Activated CD8-positive, alpha-beta T cell treated with anti-CD3 and anti-CD28 coated beads for 36 hours (primary cell): Measurements from ENCODE around the gene SLC15A5. TPM values are rescaled to one million over a fixed set of nuclear protein-coding genes. Genes with fewer than 3 reads are reported as not detected.

Experiments used
- ATAC-seq: fragments of 200-7000 bp; cut with Tn5 transposase; one replicate; pipeline ENCODE4 v1.10.0; 2021; ENCODE audit warnings: mild to moderate bottlenecking, moderate library complexity
- CTCF ChIA-PET: fragments of 350-600 bp; sonication (Branson Sonifier 250); formaldehyde crosslinking; loops from one replicate; lab custom pipeline; 2021; ENCODE audit warnings: antibody characterized with exemption; lab: Charles Lee
- POLR2A ChIA-PET: fragments of 350-600 bp; sonication (Branson Sonifier 250); formaldehyde crosslinking; loops from one replicate; lab custom pipeline; 2021; ENCODE audit warnings: antibody characterized with exemption; lab: Charles Lee
- DNase-seq: peaks from one replicate; pipeline ENCODE4 v3.0.0-alpha.2; 2020
- H3K27ac Mint-ChIP-seq: one replicate; pipeline ENCODE4 v1.8.0; 2021; ENCODE audit warnings: mild to moderate bottlenecking, mixed read lengths
- H3K27me3 Mint-ChIP-seq: one replicate; pipeline ENCODE4 v1.8.0; 2021; ENCODE audit warnings: mixed read lengths
- H3K36me3 Mint-ChIP-seq: one replicate; pipeline ENCODE4 v1.8.0; 2021; ENCODE audit warnings: low read depth, mixed read lengths
- H3K4me1 Mint-ChIP-seq: one replicate; pipeline ENCODE4 v1.8.0; 2021; ENCODE audit warnings: low read depth, mixed read lengths
- H3K4me3 Mint-ChIP-seq: one replicate; pipeline ENCODE4 v1.8.0; 2021; ENCODE audit warnings: mild to moderate bottlenecking, moderate library complexity, mixed read lengths
- H3K9me3 Mint-ChIP-seq: one replicate; pipeline ENCODE4 v1.8.0; 2021; ENCODE audit warnings: mixed read lengths
- CTCF ChIP-seq: fragments of 200-600 bp; IDR thresholded peaks from one replicate; pipeline ENCODE4 v1.8.0; 2022; ENCODE audit warnings: antibody characterized with exemption, mild to moderate bottlenecking
- intact Hi-C: fragments of 100-400 bp; cut with micrococcal nuclease; formaldehyde crosslinking; loops from one replicate; pipeline ENCODE4 v1.10.0; 2022
- total RNA-seq, 2 experiments: library from RNA; stranded (reverse); gene quantifications; one replicate each; pipeline ENCODE4 v1.2.3, GENCODE V29; 2021

Gene SLC15A5
- total RNA-seq, 2 experiments from 2014 or later = not detected

- ChIA-PET CTCF (no interaction called here), POLR2A (no interaction called here)
- no peak for DNase-seq
- no peak for TF ChIP-seq CTCF
- intact Hi-C loops = no loop called here
- peaks cover 5% of the 10 kb centered on the region for H3K9me3 Mint-ChIP-seq
- no peaks in the 10 kb centered on the region for H3K36me3 Mint-ChIP-seq
- H3K4me1 Mint-ChIP-seq = no peaks in the 10 kb centered on the region
- H3K4me3 Mint-ChIP-seq = no peak overlapping the region
- H3K27me3 Mint-ChIP-seq = no peaks in the 10 kb centered on the region
- ATAC-seq = no peak
- H3K27ac Mint-ChIP-seq = no peak overlapping the region
Observed at GRCh38 chr12:16285586-16285985, 8.1 kb upstream of the SLC15A5 start.

GRCh38 chr12:16282978-16283377, 5.5 kb upstream of the SLC15A5 start:
- CTCF ChIA-PET = no interaction called here
- Mint-ChIP-seq H3K9me3 (peaks cover 5% of the 10 kb centered on the region), H3K4me3 (no peak overlapping the region), H3K36me3 (no peaks in the 10 kb centered on the region), H3K27me3 (no peaks in the 10 kb centered on the region), H3K4me1 (no peaks in the 10 kb centered on the region), H3K27ac (no peak overlapping the region)
- ATAC-seq = no peak
- no peak for DNase-seq
- no peak for TF ChIP-seq CTCF
- POLR2A ChIA-PET = no interaction called here
- intact Hi-C loops = no loop called here

GRCh38 chr12:16282081-16282480, 4.6 kb upstream of the SLC15A5 start:
- CTCF ChIA-PET = no interaction called here
- no peaks in the 10 kb centered on the region for H3K36me3 Mint-ChIP-seq
- POLR2A ChIA-PET = no interaction called here
- H3K27me3 Mint-ChIP-seq = no peaks in the 10 kb centered on the region
- no peak for ATAC-seq
- DNase-seq = no peak
- H3K27ac Mint-ChIP-seq = no peak overlapping the region
- peaks cover 5% of the 10 kb centered on the region for H3K9me3 Mint-ChIP-seq
- H3K4me3 Mint-ChIP-seq = no peak overlapping the region
- intact Hi-C loops = no loop called here
- TF ChIP-seq CTCF = no peak
- H3K4me1 Mint-ChIP-seq = no peaks in the 10 kb centered on the region

GRCh38 chr12:16281157-16281556, 3.7 kb upstream of the SLC15A5 start:
- H3K36me3 Mint-ChIP-seq = no peaks in the 10 kb centered on the region
- no peaks in the 10 kb centered on the region for H3K27me3 Mint-ChIP-seq
- H3K9me3 Mint-ChIP-seq = peaks cover 5% of the 10 kb centered on the region
- no peak for DNase-seq
- TF ChIP-seq CTCF = no peak
- intact Hi-C loops = no loop called here
- no peak overlapping the region for H3K4me3 Mint-ChIP-seq
- no peak for ATAC-seq
- ChIA-PET CTCF (no interaction called here), POLR2A (no interaction called here)
- no peaks in the 10 kb centered on the region for H3K4me1 Mint-ChIP-seq
- H3K27ac Mint-ChIP-seq = no peak overlapping the region

GRCh38 chr12:16272222-16272621, 5.3 kb downstream of the SLC15A5 start:
- Mint-ChIP-seq H3K27me3 (no peaks in the 10 kb centered on the region), H3K36me3 (no peaks in the 10 kb centered on the region), H3K27ac (no peak overlapping the region), H3K4me3 (no peak overlapping the region), H3K4me1 (no peaks in the 10 kb centered on the region), H3K9me3 (no peaks in the 10 kb centered on the region)
- ATAC-seq = no peak
- intact Hi-C loops = no loop called here
- POLR2A ChIA-PET = no interaction called here
- no peak for TF ChIP-seq CTCF
- DNase-seq = no peak
- CTCF ChIA-PET = no interaction called here
